Measurements from ENCODE around the gene MUC16.
"Not testable (repeated sequence)": the region's sequence is repeated elsewhere in the genome, so short reads cannot be mapped to it uniquely, and the experiment has no call there.

The MUC16 gene

DNA sequence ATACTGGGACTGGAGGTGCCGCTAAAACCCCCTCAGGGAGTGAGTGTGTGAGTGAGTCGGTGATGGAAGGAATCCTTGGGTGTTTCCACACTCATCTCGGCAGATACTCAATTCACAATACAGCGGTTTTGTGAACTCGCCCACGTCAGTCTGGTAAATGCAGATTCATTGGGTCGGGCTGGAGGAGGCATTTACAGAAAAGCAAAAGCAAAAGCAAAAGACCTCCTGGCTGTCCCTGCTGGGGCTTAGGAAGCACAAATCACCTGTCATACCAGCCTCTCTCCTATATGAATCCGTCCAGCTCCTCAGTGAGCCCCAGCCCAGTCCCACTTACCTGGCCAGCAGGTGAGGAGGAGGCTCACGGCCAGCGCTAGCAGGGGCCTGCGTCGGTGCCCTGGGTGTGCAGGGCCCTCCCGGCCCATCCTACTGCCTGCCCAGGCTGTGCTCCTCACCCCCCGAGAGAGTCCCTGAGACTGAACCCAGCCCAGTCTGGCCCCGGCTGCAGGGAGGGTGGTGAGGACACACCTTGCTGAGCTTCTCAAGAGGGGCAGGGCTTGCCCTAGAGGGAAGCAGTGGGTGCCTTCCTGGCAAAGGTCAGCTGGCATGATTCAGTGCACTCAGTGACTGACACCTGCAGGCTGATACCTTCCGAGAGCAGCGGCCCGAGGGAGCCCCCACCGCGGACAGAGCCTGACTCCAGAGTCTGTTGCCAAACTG, at the start of gene MUC16:
MUC16 (minus strand) TSS at position 475 of the 717 bp plus-strand sequence.
- DNase-seq, result no peak

- DNase-seq, result no peak
Observed at GRCh38 chr19:9058905-9059667, 48.9 kb upstream of the MUC16 start.

GRCh38 chr19:9057505-9058258, 47.5 kb upstream of the MUC16 start:
- DNase-seq, result no peak

- DNase-seq, result not testable (repeated sequence)
Observed at GRCh38 chr19:9056131-9056530, 45.9 kb upstream of the MUC16 start.

GRCh38 chr19:9054765-9055164, 44.6 kb upstream of the MUC16 start:
- no peak for DNase-seq

DNA sequence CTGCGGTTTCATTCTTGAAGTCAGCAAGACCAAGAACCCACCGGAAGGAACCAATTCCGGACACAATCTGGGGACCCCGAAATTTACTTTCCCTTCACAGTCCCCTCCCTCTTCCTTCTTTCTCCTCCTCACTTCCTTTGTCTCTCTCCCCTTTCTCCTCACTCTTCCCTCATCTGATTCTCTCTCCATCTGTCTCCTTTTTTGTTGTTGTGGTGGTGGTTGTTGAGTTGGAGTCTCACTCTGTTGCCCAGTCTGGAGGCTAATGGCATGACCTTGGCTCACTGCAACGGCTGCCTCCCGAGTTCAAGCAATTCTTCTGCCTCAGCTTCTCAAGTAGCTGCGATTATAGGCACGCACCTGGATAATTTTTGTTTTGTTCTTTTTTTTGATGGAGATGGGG, 44.0 kb upstream of the MUC16 start:
- no peak for DNase-seq

- not testable (repeated sequence) for DNase-seq
Observed at GRCh38 chr19:9053674-9054073, 43.5 kb upstream of the MUC16 start.

DNA sequence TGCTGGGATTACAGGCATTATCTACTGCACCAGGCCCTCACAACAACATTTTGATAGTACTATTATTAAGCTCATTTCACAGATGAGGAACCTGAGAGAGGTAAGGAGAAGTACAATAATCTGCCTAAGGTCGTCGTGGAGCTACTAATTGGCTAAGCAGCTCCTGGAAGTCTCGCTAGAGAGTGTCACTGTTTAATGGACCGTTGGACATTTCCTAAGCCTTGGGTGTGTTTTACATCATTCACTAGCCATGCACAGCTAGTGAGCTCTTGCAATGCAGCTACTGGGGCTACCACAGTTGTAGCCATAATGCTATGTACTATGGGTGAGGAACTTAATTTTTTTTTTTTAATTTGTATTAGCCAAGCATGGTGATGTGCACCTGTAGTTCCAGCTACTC, 42.7 kb upstream of the MUC16 start:
- no peak for DNase-seq

- no peak for DNase-seq
Observed at GRCh38 chr19:9046694-9047093, 36.5 kb upstream of the MUC16 start.

DNA sequence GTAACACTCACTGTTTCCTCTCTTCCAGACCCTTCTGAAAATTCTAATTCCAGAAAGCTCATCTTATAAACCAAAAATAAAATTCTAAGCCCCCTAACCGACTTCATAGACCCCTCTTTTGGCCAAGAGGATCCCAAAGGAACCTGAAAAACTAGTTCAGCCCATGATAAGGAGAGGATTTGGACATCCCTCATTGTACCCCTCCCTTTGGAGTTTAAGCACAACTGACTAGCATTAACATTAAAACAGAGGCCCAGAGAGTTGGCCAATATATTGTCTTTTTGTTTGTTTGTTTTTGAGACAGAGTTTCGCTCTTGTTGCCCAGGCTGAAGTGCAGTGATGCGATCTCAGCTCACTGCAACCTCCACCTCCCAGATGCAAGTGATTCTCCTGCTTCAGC, 34.2 kb upstream of the MUC16 start:
- DNase-seq, result no peak

DNA sequence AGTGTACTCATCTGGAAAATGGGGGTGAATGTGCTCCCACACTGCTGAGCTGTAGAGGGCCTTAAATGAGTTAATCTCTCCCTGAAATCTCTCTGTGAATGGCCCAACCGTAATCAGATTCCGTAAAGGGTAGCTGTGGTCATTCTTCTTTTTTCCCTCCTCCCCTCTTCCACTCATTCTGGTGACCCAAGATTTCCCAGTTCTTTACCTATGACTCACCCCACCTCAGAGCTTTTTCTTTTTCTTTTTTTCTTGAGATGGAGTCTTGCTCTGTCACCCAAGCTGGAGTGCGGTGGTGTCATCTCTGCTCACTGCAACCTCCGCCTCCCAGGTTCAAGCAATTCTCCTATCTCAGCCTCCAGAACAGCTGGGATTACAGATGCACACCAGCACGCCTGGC, 33.3 kb upstream of the MUC16 start:
- no peak for DNase-seq

DNA sequence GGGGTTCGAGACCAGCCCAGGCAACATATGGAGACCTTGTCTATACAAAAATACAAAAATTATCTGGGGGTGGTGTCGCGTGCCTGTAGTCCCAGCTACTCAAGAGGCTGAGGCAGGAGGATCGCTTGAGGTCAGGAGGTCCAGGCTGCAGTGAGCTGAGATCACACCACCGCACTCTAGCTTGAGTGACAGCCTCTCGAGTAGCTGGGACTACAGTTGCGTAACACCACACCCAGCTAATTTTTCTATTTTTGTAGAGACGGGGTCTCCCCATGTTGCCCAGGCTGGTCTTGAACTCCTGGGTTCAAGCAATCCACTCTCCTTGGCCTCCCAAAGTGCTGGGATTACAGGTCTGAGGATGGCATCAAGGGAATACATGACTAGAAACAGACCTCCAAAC, 30.8 kb upstream of the MUC16 start:
- DNase-seq, result no peak

- DNase-seq, result no peak
Observed at GRCh38 chr19:9040131-9040530, 29.9 kb upstream of the MUC16 start.

DNA sequence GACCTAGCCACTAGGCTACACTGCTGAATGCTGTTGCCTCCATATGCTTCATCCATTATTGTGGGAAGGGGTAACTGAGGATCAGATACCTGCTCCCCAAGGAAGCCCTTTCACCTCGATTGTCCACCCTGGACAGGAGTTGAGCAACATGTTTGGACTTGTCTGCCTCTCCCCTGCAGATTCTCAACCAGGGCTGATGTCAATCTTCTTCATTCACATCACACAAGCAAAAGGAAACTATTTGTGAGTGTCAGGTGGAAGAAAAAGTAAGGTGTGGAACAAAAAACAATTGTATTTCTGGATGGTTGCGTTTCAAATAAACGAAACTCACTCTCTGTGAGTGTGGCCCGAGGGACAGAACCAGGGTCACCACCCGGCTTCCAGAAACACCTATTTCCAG, 29.5 kb upstream of the MUC16 start:
- DNase-seq, result no peak

GRCh38 chr19:9037400-9038062, 27.3 kb upstream of the MUC16 start:
- no peak for DNase-seq

GRCh38 chr19:9032136-9032631, 22.0 kb upstream of the MUC16 start:
- DNase-seq, result no peak

- no peak for DNase-seq
Observed at GRCh38 chr19:9018163-9018875, 8.1 kb upstream of the MUC16 start.

DNA sequence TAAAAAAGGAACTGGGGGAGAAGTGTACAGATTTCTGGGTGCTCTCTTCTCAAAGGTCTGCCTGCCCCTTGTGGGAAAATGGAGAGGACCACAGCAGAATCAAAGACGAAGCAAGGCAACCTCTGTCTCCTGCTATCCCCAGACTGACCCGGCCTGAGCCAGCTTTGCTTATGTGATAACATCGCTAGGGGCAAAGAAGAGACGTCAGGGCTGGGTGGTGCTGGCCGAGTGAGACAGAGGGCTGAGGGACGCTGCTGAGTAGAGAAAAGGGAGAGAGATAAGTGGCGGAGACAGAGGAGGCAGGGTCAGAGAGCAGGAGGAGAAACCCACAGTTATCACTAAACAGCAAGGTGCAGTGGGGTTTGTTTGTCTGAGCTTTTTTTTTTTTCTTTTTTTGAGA, 4.6 kb upstream of the MUC16 start:
- no peak for DNase-seq

DNA sequence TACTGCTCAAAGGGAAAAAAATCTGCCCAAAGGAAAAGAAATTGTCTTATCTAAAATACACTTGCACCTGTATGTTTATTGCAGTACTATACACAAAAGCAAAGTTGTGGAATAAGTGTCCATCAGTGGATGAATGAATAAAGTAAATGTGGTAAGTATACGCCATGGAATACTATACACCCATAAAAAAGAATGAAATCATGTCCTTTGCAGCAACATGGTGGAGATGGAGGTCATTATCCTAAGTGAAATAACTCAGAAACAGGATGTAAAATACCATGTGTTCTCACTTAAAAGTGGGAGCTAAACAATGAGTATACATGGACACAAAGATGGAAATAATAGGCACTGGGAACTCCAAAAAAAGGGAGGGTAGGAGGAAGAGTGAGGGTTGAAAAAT, 3.8 kb upstream of the MUC16 start:
- no peak for DNase-seq

GRCh38 chr19:9011875-9012274, 1.7 kb upstream of the MUC16 start:
- no peak for DNase-seq

- DNase-seq, result no peak
Observed at GRCh38 chr19:9010693-9011092, 484 bp upstream of the MUC16 start.

DNA sequence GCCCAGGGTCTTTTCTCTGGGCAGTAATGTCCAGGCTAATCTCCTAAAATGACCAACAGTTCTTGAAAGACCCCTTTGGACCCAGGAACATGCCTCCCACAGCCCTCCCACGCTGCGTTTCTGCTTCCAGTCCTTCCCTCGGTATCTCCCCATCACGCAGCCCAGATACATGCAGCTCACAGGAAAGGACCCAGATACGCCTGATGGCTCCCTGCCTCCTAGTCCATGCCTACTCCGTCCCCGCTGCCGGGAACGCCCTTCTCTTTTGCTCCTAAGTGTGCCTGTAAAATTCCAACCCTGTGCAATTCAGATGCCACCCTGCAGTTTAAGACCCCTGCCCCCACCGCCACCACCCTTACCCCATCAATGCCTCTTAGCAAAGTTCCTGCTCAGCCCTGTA, 778 bp downstream of the MUC16 start:
- DNase-seq, result no peak

All from NCI-H1436 (cell line).